HG03558 (cell line): ENCODE data around the gene GPRC5C.

Experiments
- ATAC-seq: cut with Tn5 transposase; IDR thresholded peaks from one replicate; pipeline ENCODE4 v1.9.1; 2021; ENCODE audit warnings: moderate number of reproducible peaks; ENCODE audit not compliant: unreplicated experiment; ENCODE audit errors: extremely low read depth

GPRC5C gene

GRCh38 chr17:74449773-74450172, 17.9 kb downstream of the GPRC5C start:
- ATAC-seq, result no peak

GRCh38 chr17:74450231-74450630, 18.3 kb downstream of the GPRC5C start:
- no peak for ATAC-seq

GRCh38 chr17:74450925-74451403, 19.1 kb downstream of the GPRC5C start:
- no peak for ATAC-seq

- ATAC-seq, result no peak
Measured at GRCh38 chr17:74451557-74451956, 19.7 kb downstream of the GPRC5C start.

GRCh38 chr17:74452033-74452840, 20.3 kb downstream of the GPRC5C start:
- no peak for ATAC-seq

- ATAC-seq, result no peak
Measured at GRCh38 chr17:74452841-74453661, 21.2 kb downstream of the GPRC5C start.

- no peak for ATAC-seq
Measured at GRCh38 chr17:74453665-74454196, 21.8 kb downstream of the GPRC5C start.

GRCh38 chr17:74454197-74455024, 22.5 kb downstream of the GPRC5C start:
- peak; percentile 64 for ATAC-seq

GRCh38 chr17:74455025-74455545, 23.2 kb downstream of the GPRC5C start:
- no peak for ATAC-seq

- no peak for ATAC-seq
Measured at GRCh38 chr17:74455821-74456220, 23.9 kb downstream of the GPRC5C start.

GRCh38 chr17:74457146-74457819, 25.4 kb downstream of the GPRC5C start:
- ATAC-seq, result no peak

GRCh38 chr17:74457820-74458166, 25.9 kb downstream of the GPRC5C start:
- no peak for ATAC-seq

- ATAC-seq, result no peak
Measured at GRCh38 chr17:74458835-74459234, 26.9 kb downstream of the GPRC5C start.

- ATAC-seq, result no peak
Measured at GRCh38 chr17:74459622-74460021, 27.7 kb downstream of the GPRC5C start.

- ATAC-seq, result no peak
Measured at GRCh38 chr17:74460241-74460640, 28.4 kb downstream of the GPRC5C start.

- ATAC-seq, result no peak
Measured at GRCh38 chr17:74460996-74461395, 29.1 kb downstream of the GPRC5C start.

GRCh38 chr17:74461611-74462010, 29.7 kb downstream of the GPRC5C start:
- no peak for ATAC-seq

GRCh38 chr17:74464730-74465377, 33.0 kb downstream of the GPRC5C start:
- no peak for ATAC-seq
